GM21390 (cell line): ENCODE data around the gene TTLL8.

Experiments
- ATAC-seq: cut with Tn5 transposase; IDR thresholded peaks from one replicate; pipeline ENCODE4 v1.9.1; 2021; ENCODE audit not compliant: unreplicated experiment

TTLL8 gene

DNA sequence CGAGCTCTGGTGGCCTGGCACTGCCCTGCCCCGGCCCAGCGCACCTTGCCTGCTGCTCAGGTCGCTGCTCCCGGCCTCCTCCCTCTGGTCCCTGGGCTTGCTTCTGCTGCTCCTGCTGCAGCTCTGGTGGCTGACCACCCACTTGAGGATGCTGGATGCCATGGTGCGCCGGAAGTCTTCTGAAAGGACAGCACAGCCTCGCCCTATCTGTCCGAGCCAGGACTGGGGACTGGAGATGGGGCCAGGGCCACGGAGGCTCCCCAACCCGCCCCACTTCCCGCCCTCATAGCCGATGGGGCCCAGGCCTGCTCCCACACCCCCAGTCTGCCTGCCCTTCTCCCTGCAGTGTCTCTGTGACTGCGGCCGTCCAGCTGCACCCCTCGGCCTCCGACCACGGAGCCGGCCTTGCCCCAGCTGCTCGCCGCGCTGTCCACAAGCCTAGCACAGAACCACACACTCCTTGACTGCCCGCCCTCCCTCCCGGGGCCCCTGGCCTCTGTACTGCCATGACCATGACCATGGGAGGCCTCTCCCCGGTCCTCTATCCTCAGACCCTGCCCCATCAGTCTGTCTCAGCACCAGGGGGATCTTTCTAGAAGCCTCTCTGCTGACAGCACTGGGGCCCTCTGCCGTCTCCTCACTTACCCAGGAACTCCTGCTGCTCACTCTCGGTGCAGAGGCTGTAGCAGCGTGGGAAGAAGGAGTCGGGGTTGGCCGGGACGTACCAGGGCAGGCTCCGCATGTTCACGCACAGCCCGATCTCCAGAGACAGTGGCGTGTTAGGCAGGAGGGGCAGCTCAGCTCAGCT, 12.7 kb downstream of the TTLL8 start:
- ATAC-seq: no peak

DNA sequence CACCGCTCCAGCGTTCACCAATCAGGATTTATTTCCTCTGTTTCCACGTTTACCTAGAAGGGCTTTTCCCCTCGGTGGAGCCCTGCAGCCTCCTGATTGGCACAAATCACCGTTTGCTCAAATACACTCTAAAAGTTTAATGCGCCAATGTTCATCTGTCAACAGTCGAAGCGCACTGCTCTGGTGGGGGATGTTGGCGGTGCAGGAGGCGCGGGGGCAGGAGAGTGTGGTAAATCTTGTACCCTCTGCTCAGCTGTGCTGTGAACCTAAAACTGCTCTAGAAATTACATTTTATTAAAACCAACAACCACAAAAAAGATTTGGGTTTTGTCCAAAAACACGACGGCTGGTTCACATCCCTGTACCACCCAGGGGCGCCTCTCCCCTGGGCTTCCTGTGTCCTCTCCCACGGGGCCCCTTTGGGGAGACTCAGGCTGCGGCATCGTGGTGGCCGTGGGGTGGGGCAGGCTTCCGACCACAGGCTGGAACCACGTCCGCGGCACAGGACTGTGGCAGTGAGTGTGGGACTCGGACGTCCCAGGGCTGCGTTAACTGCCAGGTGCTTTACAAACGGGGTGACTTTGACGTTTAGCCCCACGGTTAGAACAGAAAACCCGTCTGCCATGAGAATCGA, 13.5 kb downstream of the TTLL8 start:
- ATAC-seq: no peak

DNA sequence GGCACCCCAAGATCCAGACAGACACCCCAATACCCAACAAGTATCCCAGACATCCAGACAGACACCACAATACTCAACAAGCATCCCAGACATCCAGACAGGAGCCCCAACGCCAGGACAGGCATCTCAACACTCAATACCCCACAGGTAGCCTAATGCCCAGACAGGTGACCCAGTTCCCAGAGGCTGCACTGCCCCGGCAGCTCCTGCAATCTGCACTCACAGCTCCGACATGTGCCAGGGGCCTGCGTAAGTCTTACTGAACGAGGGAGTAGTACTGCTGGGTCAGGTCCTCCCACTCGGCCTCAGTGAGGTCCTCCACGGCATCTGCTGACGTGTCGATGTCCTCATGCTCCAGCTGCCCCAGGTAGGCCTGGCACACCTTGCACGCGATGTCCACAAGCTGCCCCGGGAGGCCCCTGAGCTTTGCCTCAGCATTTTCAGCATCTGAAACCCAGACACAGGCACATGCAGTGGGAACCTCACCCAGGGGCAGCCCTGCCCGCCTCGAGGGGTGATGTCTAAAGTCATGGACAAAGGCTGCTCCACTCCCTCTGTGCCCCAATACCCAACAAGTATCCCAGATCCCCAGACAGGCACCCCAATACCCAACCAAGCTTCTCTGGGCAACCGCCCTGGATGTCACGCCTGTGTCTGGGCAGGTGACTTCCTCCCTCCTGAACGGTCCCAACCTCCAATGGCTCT, 16.6 kb downstream of the TTLL8 start:
- no peak for ATAC-seq

DNA sequence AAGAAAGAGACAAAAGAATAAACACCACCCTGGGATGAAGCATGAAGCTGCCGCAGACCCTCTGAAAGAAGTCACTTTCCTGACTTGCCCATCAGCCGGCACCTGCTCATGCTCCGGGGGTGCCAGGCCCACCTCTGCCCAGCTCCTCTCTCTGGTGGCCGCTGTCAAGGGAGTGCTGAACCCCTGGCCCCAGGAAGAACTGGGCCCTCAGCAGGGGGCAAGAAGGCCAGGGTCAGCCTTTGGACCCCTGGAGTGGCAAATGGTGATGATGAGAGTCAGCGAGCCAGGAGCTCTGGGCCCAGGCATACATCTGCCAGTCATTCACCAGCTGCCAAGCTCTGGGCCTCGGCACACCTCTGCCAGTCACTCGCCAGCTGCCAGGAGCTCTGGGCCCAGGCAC, 17.4 kb downstream of the TTLL8 start:
- no peak for ATAC-seq

DNA sequence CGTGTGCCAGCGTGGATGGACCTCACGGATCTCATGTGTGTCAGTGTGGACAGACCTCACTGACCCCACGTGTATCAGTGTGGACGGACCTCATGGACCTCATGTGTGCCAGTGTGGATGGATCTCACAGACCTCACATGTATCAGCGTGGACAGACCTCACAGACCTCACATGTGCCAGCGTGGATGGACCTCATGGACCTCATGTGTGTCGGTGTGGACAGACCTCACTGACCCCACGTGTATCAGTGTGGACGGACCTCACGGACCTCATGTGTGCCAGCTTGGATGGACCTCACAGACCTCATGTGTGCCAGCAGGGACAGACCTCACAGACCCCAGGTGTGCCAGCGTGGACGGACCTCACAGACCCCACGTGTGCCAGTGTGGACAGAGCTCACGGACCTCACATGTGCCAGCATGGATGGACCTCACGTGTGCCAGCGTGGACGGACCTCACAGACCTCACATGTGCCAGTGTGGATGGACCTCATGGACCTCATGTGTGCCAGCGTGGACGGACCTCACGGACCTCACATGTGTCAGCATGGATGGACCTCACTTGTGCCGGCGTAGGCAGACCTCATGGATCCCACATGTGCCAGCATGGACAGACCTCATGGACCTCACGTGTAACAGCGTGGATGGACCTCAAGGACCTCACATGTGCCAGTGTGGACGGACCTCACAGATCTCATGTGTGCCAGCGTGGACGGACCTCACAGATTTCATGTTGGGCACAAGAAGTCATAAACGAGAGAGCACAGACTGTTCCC, 18.2 kb downstream of the TTLL8 start:
- ATAC-seq: no peak

DNA sequence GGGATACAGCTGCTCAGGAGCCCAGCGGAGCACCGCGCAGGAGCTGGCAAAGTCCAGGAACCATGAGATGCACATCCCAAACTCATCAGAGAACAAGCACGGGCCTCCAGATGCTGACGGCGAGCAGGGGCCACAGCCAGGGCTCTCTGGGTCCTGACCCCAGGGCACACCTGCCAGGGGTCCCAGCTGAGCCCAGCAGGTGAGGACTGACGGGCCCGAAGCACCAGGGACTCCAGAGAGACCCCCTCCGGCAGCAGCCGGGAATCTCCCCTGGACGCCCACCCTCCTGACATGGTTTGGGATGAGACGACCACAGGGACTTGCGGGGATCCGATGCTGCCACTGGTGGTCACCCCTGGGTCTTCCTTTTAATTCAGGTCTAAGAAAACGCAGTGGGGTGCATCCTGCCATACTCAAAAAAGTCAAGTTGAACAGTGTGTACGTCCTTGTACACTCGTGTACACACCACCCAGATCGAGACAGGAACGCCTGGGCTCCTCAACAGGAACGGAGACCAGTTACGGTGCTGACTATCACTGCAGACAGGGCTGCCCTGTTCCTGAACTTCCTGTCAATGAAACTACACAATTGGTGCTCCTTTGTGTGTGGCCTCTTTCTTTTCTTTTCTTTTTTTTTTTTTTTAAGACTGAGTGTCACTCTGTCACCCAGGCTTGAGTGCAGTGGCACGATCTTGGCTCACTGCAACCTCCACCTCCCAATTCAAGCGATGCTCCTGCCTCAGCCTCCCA, 21.9 kb downstream of the TTLL8 start:
- no peak for ATAC-seq

DNA sequence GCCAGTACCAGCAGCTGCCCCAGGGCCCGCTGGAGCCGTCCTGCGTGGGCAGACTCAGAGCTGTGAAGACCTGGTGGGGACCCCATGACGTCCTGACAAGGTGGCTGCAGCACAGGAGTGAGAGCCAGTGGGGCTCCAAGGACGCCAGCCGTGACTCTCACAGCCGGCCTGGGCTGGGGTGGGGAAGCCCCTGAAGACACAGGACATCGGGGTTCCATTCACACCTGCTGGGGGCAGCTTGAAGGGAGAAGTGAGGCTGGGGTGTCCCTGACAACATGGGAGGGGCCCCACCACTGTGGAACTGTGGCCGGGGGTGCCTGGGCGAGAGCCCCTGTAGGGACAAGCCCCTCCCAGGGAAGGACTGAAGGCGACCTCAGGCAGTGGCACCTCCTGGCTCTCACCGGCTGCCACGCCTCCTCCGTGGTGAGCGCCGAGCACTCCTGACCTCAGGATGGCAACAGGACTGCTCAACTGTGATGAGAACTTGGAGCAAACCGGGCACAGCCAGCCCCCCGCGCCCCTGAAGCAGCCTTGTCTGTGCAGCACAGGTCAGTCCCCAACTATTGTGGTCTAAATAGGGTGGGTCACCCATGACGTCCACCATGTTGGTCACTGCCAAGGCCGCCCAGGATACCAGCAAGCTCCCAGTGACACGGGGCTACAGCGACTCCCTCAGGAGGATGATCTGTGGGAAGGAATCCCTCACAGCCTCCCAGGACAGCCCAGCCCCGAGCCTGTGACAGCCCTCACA, 22.8 kb downstream of the TTLL8 start:
- no peak for ATAC-seq

DNA sequence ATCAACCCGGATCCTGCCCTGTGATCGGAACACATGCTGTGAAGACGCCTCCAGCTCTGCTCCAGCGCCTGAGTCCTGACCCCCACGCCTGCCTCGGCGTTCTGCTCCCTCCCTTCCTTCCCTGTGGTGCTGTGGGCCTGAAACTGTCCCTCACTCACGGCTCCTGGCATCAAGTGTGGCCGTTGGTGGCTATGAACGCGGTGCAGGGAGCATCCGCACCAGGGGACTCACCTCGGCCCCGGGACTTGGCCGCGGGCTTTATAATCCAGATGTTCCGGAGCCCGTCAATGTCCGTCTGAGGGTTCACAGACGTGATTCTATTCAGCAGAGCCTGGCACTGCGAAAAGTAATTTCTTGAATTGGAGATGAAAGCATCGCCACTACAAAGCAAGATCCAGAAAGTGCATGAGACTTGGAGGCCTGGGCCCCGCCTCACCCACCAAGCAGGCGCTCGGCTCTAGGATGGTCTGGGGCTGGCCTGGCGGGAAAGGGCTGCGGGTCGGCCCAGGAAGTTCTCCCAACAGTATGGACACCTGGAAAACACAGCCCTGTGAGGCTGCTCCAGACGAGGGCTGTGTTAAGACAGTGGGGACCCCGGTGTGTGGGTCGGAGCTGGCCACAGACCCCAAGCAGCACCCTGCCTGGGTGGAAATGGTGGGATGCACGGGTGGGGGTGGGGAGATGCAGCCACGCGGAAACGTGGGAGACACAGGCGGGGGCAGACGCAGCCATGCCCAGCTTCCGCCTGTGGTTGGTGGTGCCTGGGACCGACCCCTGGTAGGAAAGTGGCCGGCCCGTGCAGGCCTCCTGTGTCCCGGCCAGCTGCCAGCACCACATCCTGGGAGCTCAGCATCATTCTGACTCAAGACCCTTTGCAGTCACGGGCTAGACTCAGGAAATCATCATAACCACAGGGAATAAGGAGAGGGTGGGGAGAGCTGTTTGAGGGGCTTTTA, 23.7 kb downstream of the TTLL8 start:
- ATAC-seq: no peak

DNA sequence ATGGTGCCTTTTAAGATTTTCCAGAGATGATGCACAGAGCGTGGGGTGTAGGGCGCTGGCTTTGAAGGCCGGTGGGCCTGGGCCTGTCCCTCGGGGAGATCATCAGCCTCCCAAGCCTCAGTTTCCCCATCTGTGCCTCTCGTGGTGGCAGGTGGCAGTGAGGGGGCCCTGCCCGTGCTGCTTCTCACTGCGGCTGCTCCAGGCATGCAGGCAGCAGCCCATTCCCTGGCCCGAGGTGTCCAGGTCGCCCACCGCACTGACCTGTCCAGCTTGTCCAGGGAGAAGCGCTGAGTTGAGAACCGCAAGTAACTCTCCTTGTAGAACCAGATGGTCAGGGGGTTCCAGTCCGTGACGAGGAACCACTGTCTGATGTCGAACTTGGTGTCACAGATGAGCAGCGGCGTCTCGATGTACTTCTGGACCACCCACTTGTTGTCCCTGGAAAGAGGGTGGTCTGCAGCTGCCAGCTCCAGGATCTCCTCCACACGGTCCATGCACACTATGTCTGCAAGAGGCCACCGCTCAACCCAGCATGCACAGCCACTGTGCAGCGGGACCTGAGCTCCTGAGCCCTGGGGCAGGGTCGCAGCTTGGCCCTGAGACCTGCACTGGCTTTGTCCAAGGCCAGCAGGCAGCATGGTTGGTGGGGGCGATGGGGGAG, 25.0 kb downstream of the TTLL8 start:
- ATAC-seq: no peak

DNA sequence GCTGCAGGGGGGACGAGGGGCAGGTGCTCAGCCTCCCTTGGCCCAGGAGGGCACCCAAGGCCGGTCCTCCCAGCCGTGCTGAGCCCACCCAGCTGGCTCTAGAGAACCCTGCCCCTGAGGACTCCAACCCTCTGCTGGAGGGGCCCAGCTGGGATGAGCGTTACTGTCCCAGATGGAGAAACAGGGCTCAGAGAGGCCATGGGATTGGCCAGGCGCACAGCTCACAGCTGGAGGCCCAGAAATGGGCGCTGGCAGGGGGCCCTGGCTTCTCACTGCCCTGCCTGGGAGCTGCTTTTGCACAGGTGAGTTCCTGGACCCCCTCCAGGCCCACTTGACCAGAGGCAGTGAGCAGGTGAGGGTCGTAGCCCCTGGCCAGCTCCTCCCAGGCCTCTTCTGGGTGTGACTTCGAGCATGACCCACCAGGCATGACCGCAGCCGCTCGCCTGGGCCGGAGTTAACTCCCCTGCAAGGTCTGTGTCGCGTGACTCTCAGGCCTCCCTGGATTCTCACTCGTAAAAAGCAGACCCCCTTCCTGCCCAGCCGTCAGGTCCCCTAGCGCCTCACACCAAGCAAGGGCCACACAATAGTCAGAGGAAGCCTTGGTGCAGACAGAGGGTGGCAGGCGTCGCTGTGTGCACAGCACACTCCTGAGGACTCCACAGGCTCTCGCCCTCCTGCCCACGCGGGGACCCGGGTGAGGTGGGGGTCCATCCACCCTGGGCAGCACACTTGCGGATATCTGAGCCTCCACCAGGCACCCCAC, 25.8 kb downstream of the TTLL8 start:
- ATAC-seq: no peak

DNA sequence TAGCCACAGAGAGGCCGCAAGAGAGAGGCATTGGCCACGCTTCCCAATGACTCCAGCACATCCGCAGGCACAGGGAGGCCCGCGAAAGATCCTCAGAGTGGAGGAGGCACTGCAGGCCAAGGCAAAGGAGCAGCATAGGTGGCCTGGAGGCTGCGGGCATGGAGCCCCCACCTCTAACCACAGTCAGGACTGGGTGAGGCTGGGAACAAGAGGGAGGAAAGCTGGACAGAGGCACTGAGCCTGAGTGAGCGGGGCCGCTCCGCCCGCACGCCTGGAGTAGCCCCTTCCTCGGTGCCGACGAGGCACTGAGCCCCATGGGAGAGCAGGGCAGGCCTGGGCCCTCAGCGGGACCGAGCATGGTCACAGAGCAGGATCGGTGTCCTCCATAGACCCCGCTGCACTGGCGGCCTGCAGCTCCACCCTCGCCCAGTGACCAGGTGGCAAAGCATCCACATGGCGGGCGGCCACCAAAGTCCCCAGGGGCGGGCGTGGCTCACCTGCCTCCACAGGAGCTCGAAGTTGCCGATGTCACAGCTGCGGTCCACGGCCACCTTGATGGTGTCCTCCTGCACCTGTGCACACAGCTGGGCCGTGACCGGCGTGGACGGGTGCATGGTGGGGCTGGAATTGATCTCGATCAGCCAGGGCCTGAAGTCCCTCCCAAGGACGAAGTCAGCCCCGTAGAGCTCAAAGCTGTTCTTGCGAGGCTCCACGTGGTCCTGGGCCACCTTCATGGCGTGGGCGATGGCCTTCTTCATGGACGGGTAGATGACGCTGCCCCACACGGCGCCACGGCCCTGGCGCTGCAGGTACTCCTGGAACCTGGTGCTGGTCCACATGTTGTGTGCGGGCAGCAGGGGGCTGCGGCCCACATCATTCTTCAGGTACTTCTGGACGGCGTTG, 26.7 kb downstream of the TTLL8 start:
- no peak for ATAC-seq

DNA sequence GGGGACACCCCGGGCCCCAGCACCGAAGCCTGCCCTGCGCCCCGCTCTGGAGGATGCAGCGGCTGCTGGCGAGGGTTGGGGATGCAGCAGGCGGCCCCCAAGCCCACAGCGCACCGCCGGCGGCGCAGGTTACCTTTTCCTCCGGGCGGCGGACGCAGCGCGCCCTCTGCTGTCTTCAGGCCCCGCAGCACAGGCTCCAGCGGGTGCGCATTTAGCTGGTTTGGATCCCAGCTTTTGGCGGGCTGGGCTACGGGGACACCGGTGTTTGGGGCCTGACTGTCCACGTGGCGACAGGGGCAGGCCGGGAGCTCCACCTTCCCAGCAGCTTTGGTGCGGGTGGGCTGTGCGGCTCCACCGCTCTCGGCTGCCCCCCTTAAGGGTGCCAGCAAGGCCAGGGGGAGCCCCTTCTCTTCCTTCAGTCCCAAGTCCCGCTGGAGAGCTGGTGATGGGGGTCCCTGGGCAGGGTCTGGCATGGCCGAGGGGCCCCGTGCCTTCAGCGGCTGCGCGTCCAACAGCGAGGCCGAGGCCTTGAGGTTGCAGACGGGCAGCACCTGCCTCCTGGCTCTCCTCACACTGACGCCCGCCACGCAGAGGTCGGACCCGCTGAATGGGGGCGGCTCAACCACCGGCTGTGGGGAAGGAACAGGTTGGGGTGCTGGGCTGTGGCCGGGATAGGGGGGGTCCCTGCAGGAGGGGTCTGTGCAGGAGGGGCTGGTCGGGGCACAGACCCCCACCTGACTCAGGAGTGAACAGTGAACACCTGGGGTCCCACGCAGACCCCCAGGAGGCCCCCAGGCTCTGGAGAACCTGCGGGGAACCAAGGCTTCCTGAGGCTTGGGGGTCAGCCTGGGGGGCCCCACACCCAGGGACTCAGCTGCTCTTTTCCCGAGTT, 27.6 kb downstream of the TTLL8 start:
- no peak for ATAC-seq

DNA sequence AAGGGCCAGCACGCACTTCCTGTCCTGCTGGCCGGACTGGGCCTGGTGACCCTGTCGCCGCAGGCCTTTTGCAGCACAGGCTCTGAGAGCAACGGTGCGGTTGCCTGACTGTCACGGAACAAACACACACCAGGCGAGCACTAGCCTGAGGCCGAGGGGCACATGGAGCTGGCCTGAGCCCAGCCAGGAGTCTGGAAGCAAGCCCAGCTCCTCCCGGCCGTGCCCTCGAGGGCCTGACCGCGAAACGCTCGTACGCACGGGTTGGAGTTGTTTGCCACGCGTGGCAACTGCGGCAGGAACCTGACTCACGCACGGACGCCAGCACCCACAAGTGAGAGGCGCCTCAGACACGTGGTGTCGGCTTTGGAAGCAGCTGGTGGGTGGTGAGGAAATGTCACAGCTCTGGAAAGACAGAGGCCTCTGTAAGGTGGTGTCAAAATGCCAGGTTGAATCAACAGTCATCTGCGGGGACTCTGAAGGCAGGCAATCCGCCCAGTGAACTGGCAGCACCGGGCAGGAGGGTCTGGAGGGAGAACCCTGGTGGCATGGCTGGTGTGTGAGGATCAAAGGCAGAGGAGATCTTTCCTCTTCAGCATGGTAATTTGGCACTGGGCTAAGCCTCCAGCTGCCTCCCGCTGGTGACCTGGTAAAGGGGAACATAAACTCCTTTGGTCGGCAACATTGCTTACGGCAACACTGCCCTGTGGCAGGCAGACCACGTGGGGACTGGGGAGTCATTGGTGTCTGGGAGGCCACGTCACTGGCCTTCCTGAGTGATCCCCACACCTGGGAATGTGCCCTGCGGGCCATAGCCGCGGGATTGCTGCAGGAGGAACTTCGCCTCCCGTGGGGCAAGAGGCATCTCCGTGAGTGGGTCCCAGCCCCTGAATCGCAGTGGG, 30.2 kb downstream of the TTLL8 start:
- no peak for ATAC-seq

DNA sequence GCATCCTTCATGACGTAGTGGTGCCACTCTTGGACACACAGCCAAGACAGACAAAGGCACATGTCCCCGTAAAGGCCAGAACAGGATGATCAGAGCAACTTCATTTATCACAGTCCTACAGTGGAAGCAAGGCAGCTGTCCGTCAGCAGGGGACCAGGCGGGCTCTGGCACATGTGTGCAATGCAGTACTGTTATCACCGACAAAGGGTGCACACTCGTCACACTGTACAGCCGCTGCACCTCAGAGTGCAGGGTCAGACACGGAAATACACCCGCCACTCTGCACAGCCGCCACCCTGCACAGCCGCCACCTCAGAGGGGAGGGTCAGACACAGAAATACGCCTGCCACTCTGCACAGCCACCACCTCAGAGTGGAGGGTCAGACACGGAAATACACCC, 32.1 kb downstream of the TTLL8 start:
- ATAC-seq: no peak
